ENCODE measurements around the gene PPP2R2B.

Gene PPP2R2B

DNA sequence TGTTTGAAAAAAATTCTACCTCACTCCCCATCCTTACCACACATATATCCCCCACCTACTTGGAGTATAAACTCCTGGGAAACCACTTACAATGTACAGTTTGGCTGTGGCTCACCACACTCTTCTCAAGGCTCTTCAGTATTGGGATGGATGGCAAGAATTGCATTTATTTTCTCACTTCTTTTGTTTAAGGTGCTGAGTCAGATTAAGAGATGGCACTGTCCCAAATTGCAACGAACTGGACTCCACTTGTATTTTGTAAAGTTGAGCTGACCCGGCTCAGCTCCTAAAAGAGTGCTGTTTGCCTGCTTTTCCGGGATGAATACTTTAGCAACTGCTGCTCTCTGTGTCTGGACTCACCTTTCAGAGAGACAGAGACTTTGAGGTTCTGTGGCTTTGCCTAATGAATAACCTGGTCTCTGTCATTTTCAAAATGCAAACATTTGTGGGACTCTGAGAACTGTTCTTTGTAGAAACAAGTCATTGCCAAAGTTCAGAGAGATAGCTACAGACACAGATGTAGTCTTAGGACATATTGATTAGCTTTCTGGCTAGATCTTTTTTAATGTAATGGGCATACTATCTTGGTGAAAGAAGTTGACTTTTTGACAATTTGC is 42.2 kb downstream of the PPP2R2B start:
- no peak for DNase-seq (ENCODE audit: low read depth)
- TF ChIP-seq CTCF (IDR thresholded peaks at IDR 0.05; ENCODE audit: low read length, missing control alignments): no peak

DNA sequence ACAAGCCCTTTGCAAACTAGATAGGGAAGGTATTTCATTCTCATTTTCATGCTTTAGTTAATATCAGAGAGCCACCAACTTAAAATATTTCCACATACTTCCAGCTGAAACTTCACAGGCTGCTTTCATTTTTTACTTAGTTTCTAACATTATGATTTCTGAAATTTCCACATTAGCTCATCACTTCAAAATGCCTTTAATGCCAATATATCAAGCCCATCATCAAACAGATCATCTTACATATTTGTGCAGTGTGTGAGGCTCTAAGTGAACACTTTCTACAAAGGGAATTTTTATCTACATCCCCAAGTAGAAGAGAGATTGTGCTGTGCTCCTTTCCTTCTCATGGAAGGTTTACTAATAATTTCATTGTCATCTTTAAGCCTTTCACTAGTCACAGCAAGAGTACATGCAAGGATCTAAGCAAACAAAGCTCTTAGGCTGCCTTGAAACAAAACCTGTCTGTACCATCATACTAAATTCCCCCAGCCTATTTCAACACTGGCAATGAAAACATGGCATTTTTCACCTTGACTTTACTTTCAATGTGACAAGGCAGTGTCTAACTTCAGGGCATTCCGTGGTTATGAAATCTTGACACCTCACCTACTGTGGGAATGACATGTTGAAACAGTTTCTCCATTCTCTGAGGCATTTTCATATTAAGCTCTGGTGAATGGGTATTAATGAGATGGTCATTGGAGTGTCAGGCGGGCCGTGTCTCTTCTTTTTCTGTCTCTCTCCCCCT is 45.4 kb downstream of the PPP2R2B start:
- no peak overlapping the region for H3K4me3 ChIP-seq (replicated peaks; ENCODE audit: low read depth, low read length)
- DNase-seq (ENCODE audit: low read depth): no peak
- TF ChIP-seq CTCF (IDR thresholded peaks at IDR 0.05; ENCODE audit: low read length, missing control alignments): no peak

More for the DNA sequence above, 42.2 kb downstream of the PPP2R2B start:
- no peak overlapping the region for H3K4me3 ChIP-seq (replicated peaks; ENCODE audit: low read depth, low read length)

DNA sequence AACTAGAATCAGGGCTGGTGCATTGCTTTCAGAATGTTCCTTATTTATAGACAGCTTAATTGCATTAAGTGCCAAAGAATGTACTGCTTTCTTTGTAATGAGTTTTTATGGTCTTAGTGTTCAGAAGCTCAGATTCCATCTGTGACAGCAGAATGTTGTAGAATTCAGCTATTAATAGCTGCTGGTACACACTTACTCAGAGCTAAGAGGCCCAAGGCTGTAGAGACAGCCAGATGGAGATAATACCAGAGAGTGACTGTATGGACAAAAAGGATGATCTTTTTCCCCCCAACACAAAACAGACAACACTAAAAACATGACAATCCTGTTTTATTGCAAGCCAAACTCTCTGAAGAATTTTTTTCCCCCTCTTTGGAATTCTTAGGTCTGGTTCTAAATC is 50.2 kb downstream of the PPP2R2B start:
- TF ChIP-seq CTCF (IDR thresholded peaks at IDR 0.05; ENCODE audit: low read length, missing control alignments): no peak
- DNase-seq (ENCODE audit: low read depth): no peak
- H3K4me3 ChIP-seq (replicated peaks; ENCODE audit: low read depth, low read length): no peak overlapping the region

DNA sequence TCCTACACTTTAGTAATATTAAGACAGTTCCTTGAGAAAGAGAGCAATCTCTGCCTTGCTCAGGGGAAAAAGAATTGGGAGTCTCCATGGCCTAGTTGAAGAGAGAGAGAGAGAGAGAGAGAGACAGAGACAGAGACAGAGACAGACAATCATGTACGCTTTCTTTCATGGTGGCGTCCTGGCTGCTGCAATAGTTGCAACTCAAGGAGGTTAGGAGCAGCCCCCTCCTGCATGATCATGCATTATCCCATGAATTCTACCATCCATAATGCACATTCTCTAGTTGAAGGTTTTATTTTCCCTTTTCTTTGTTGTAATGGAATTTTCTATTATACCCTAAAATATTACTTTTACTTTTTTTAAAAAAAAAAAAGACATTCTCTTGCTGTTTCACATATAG is 50.7 kb downstream of the PPP2R2B start:
- DNase-seq (ENCODE audit: low read depth): no peak
- TF ChIP-seq CTCF (IDR thresholded peaks at IDR 0.05; ENCODE audit: low read length, missing control alignments): no peak
- H3K4me3 ChIP-seq (replicated peaks; ENCODE audit: low read depth, low read length): no peak overlapping the region

- no peak for TF ChIP-seq CTCF (IDR thresholded peaks at IDR 0.05; ENCODE audit: low read length, missing control alignments)
- peak; percentile 53 for DNase-seq (ENCODE audit: low read depth)
- H3K4me3 ChIP-seq (replicated peaks; ENCODE audit: low read depth, low read length): no peak overlapping the region
These were observed 53.5 kb downstream of the PPP2R2B start for GRCh38 chr5:146825033-146825432.

DNA sequence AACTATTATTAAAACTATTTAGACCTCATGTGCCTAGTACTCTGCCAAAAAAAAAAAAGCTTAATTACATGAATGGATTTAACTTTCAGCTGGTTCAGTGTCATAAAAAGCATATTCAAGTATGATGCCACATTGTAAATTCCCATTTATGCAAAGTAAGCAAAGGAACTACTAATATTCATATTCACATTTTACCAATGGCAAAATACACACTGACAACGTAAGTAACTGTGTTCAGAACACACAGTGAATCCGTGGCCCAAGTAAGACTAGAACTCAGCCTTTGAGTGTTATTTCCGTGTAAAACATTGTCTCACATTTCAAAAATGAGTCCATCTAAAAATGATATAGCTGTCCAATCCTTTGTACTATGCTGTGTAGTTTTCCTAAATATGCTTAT is 56.8 kb downstream of the PPP2R2B start:
- TF ChIP-seq CTCF (IDR thresholded peaks at IDR 0.05; ENCODE audit: low read length, missing control alignments): no peak
- no peak overlapping the region for H3K4me3 ChIP-seq (replicated peaks; ENCODE audit: low read depth, low read length)
- no peak for DNase-seq (ENCODE audit: low read depth)

DNA sequence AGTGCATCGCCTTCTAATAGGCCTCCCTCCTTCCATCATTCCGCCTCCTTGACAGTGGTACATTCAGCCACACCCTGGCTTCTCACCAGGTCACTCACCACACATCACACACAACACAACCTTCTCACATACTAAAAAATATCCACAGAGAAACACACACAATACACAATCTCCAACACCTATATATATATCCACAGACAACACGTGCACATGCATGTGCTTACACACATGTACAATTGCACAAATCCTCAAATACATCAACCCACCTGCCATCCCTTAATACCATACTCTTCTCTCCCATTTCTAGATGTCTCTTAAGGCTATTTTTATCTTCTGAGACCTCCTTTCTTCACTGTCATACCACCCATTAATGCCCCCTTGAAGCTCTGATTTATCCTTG is 57.6 kb downstream of the PPP2R2B start:
- no peak for TF ChIP-seq CTCF (IDR thresholded peaks at IDR 0.05; ENCODE audit: low read length, missing control alignments)
- no peak for DNase-seq (ENCODE audit: low read depth)
- H3K4me3 ChIP-seq (replicated peaks; ENCODE audit: low read depth, low read length): no peak overlapping the region

Data from fibroblast of pulmonary artery (primary cell).